ENCODE measurements around the gene TTN.
A peak's percentile ranks its signal among the peaks of the same experiment; 100 is the strongest.

Gene TTN

GRCh38 chr2:178811045-178811444 lies 3.8 kb upstream of the TTN start:
- DNase-seq, result no peak

GRCh38 chr2:178810422-178810821 lies 3.2 kb upstream of the TTN start:
- no peak for DNase-seq

GRCh38 chr2:178806543-178806942 lies 680 bp downstream of the TTN start:
- DNase-seq, result no peak

- DNase-seq, result no peak
Observed at GRCh38 chr2:178805457-178805856, 1.8 kb downstream of the TTN start.

DNA sequence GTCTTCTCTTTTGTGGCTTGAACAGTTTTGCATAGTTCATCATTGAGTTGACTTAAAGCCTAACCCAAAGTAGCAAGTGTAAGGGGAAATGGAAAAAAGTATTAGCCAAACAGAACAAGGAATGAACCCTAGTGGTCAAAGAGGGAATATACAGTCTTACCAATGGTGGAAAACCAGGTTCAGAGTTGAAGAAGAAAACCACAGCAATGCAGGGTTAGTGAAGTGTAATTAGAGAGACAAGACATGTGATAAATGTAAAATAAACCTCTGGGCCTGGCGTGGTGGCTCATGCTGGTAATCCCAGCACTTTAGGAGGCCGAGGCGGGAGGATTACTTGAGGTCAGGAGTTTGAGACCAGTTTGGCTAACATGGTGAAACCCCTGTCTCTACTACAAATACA lies 2.4 kb downstream of the TTN start:
- DNase-seq, result peak; percentile 11

GRCh38 chr2:178800510-178800909 lies 6.7 kb downstream of the TTN start:
- DNase-seq, result no peak

GRCh38 chr2:178799305-178799704 lies 7.9 kb downstream of the TTN start:
- DNase-seq, result no peak

GRCh38 chr2:178796079-178796677 lies 11.0 kb downstream of the TTN start:
- DNase-seq, result peak; percentile 19

DNA sequence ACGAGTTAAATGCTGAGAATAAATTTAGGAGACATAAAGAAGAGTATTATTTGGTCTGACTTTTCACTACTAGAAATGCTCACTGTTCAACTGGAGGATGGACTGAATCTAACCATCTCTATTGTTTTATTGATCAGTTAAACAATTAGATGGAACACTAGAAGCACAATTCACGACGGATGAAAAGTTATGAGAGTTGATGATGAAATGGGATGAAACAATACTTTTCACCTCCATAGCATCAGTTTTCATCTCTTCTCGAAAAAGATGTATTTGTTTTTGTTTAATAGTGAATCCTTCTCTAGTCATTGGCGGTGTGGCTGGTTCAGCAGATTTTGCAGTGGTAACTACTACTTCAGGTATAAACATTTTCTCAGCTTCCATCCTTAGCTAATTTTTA lies 19.3 kb downstream of the TTN start:
- no peak for DNase-seq

DNA sequence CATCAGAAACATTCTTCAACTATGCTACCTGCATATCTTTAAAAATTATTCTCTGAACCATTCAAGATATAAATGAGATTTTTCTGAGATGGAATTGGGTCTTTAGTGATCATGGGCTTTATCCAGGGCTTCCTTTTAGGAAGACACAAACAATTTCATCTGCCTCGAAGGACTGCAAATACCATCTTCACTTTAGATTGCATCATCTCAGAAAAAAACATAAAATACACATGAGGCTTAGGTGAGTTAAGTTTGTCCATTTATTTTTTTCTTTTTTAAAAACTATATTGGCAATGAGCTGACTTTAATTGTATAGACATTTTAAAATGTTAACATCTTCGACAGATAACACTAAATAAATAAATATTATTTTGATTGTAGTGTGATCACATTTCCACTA lies 20.1 kb downstream of the TTN start:
- DNase-seq, result no peak

DNA sequence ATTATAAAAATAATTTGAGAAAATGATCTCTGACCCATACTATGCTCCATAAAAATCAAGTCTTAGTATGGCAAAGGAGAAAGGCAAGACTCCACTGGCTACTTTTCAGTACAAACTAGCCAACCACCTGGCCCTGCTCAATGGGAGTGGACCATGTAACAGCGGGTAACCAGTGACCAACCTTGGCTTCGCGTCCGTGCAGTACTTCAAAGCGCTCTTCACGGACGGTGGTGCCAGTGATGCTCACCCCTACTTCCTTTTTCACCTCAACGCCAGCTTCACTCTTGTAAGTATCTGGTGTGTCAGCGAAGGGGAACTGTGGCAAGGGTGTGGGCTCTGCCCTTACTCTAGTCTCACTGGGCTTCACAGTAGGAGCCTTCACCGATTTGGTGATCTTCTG lies 23.3 kb downstream of the TTN start:
- no peak for DNase-seq

DNA sequence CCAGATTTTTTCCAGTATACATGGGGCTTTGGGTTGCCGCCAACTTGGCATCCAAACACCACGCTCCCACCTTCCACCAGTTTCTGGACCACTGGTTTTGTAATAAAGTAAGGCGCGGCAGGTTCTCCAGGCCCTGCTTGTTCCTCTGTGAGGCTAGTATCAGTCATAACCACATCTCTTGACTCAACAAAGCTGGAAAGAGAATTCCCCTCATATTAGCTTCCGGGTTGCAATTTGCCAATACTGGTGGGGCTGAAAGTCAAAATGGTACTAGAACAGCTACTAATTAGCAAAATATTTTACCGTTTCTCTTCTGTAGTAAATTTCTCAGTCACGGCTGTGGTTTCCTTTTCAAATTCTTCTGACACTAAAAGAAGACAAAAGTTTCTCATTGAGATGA lies 25.0 kb downstream of the TTN start:
- no peak for DNase-seq

GRCh38 chr2:178777577-178777976 lies 29.6 kb downstream of the TTN start:
- no peak for DNase-seq

DNA sequence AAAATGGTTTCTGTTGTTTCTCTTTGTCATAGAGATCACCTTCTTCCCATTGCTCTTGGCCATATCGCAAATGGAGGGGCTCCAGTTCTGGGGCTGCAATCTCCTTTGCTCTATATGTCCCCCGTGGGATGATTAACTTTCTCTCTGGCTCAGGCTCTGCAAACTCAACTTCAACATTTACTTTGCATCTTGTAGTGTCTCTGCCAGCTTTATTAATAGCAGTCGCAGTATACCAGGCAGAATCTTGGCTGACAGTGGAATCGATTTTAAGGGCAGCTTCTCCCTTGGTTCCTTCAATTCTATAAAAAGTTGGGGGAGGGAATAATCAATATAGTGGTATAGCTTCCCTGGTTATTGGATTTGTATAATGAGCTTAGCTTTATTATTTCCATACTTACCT lies 30.5 kb downstream of the TTN start:
- DNase-seq, result no peak

DNA sequence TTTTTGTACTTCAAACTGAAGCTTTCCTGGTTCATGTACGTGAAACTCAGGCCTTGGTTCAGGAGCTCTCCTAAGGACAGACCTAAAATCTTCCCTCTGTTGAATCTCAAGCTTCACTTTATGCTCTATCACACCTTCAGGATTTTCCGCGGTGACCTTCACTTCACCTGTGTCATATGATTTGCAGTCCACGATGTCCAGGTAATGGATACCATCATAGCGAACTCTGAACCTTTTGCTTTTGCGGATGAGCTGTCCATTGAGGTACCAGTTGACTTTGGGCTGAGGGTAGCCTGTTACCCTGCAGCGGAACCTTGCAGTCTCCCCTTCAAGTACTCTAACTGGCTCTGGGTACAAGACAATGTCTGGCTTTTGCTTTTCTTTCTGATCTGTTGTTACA lies 31.2 kb downstream of the TTN start:
- DNase-seq, result no peak

DNA sequence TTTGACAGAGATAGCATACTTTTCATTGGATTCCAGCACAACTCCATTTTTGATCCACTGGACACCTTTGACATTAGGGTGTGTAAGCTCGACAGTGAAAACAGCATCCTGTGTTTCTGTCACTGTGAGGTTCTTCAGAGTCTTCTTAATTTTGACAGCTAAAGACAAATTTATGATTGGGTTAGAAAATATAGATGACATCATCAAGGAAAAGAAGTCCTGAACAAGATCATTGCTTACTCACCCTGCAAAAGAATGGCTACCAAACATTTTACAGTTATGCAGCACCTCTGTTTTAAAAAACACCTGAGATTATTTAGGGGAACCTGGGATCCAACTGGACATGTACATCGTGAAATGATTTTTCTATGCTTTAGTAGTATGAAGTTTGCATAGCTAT lies 36.7 kb downstream of the TTN start:
- no peak for DNase-seq

- no peak for DNase-seq
Observed at GRCh38 chr2:178767094-178768060, 39.8 kb downstream of the TTN start.

DNA sequence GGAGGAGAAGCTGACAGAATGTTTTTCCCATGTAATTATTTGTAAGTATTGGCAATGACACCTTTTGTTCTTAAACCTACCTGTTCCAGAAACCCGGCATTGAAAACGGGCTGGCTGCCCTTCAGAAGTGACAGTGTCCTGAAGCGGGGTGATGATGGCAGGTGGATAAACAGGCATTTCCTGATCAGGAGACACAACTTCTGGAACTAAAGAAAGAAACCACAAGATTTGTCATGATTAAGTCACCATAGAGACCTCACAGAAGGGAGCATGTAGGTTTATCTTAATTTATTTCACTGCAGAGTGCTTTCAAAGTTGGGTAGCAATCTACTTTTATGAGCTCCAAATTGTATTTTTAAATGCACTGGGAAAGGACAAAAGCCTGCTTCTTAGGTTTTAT lies 43.1 kb downstream of the TTN start:
- no peak for DNase-seq

DNA sequence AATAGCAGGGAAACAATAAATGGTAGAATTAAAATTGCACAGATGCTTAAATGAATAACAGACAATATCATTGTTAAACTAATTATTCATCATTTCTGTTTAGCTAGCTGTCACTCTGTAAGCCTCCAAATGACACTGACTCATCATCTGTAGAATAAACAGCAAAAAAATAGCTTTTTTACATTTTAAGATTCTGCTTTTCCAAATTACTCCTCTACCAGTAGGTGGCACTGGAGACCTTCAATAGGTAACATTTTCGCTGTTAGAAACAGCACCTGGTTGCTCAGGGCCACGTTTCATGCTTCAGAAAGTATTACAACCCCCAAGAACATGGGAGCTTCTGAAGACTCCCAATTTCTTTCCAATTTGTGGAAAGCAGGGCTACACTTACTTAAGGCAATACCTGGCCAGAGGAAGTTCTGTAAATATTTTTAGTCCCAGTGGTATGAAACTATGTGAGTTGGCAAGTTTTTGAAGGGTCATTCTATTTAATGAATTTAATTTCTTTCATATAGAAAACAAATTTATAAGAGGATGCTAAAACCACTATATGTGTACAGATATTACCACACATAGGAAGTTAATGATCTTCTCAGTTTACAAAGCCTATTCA lies 45.4 kb downstream of the TTN start:
- DNase-seq, result peak; percentile 62

DNA sequence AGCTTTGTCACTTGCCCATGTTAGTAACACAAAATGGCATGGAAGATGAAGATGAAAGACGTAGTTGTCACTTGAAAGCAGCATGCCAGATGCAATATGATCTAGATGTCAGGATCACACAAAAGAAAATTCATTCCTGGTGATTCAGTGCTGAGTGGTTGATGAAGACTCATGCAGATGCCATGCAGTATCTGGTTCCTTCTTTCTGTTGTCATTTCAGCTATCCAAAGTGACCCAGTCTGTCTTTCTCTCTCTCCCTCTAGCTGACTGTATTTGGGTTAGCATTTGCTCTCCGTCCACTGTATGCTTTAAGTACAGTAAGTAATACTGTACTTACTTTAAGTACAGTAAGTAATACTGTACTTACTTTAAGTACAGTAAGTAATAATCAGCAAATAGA lies 50.4 kb downstream of the TTN start:
- no peak for DNase-seq

DNA sequence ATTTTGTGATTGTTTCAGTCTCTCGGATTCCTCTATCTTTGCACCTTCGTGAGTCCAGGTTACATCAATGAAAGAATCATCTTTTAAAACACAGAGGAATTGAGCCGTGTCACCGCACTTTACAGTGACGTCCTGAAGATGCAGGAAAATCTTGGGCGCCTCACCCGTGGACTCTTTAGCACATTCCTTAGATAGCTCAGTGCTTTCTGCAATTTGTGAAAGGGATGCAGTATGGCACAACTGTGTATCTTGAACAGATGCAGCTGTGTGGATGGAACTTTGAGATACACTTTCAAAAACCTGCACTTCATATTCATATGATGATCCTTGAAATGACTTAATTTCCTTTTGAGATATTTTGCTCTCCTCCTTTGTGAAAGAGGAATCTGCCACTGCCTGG lies 50.9 kb downstream of the TTN start:
- DNase-seq, result no peak

GRCh38 chr2:178747767-178748166 lies 59.5 kb downstream of the TTN start:
- no peak for DNase-seq

GRCh38 chr2:178734518-178734917 lies 72.7 kb downstream of the TTN start:
- DNase-seq, result no peak

DNA sequence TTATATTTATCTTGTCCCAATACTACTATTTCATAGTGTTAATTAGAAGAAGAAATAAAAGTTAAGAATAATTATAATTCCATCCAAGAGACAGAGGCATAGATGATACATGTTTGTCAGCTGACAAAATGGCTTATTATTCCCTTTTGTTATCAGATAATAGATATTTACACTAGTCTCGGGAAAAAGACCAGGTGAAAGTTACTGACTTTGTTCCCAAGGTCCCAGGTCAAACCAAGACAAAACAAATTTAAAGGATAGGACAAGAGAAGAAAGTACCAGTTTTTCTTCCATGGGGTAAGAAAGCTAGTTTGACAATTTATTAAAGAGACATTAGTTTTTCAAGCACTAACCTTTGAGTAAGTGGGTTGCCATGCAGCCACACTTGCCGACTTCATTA lies 73.2 kb downstream of the TTN start:
- no peak for DNase-seq

Measured in activated CD4-positive, alpha-beta T cell treated with anti-CD3 and anti-CD28 coated beads, Interleukin-10, Interleukin-2, amounts not matched to agents 100 ng/mL and 50 ng/mL, durations not matched to agents 16 hours and 8 hours (primary cell).